ENCODE results near the gene COX17.
A peak's percentile ranks its signal among the peaks of the same experiment; 100 is the strongest.
"Not testable (repeated sequence)": the region's sequence is repeated elsewhere in the genome, so short reads cannot be mapped to it uniquely, and the experiment has no call there.

COX17 gene, protein sequence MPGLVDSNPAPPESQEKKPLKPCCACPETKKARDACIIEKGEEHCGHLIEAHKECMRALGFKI

DNA sequence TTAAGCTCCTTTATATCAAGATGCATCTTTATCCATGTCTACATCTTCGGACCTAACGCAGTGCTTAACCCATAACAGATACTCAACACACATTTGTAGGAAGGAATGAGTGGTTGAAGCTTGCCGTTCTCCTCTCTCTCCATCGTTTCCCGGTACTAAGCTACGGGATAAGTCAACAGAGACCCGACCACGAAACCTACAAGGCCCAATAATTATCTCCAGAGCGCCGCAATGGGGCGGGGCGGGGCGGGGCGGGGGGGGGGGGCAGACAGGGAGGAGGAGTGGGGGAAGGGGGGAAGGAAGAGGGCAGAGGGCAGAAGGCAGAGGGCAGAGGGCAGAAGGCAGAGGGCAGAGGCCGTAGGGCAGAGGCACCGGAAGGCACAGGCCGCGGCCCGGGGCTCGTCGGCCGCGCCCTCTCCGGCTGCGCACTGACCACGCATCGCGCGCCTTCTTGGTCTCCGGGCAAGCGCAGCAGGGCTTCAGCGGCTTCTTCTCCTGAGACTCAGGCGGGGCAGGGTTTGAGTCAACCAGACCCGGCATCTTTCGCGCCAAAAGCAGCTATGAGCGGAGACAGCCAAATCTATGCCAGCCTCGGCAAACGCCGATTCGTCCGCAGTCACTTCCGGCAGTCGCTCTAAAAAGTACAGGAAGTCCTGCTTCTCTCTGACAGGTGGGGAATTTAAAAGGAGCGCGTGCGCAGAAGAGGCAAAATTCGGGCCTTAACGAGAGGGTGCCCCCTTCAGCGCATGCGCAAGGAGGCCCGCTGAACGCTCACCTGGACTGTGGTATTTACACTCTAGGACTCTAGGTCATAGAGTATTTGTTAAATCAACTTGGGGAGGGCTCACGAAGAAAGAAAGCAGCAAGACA, at the start of gene COX17:
Gene COX17 (minus strand): TSS at position 636 of the 870 bp plus-strand sequence. CDS start 96 bp downstream, at position 540.
- DNase-seq, result peak; percentile 98

DNA sequence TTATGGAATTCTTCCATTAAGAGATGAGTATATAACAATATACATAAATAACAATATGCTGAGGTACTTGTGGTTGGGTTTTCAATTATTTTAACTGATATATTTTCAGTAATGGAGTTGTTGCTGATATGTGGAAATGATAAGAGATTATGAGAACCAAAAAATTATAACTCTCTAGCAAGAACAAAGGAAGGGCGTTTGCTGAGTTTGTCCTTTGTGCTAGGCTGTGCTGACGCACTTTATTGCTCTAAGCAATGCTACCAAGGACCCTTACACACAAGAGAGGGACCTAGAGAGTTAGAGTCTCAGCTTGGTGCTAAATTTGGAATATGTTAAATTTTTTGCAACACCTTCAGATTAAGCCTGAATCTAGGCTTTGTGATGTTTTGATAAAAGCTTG, 49.7 kb upstream of the COX17 start:
- no peak for DNase-seq

DNA sequence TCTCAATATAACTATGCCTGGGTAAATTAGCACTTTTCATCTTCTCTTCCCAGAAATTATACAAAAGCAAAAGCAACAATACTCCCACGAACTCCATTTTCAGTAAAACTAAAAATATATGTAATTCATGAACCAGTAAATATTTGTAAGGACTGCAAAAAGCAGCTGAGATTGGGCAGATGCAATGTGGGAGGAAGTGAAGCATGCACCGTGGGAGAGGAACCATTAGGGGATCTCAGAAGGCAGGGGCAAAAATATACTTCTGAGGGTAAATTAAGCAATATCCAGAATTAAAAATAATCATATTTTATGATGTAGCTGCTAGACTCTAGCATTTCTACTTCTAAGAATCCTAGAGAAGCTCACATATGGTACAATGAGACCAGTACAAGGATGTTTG, 45.8 kb upstream of the COX17 start:
- no peak for DNase-seq

DNA sequence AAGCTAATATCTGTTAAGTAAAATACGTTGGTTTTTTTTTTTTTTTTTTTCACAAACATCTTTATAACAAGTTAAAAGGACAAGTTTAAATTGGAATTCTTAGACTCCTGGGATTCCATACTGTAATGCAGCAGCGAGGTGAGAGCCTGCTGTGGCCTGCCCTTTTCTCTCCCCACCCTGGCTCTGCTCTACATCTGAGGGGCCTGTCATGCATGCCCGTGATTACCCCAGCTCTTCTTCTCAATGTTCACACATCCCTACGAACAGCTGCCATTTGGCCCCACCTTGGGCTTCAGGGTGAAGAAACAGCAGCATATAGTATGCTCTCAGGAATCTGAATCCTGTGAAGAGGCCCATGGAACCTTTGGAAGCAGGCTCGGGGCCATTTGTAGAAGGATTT, 40.3 kb upstream of the COX17 start:
- DNase-seq, result no peak

DNA sequence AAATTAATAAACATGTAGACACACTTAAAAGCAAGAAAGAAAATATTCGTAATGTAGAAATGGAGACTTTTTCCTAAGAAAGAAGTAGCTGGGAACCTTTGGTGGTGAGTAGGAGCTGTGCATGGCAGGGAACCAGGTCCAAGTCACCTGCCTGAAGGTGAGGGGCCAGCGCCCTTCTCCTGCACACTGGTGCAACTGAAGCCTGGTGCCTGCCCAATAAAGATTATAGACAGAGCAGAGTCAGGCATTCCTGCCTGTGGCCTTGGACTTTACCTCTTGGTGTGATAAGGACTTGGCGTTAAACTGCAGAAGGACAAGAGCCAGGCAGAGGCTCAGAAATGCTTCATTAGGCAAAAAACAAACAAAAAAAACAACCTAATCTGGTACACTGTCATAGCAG, 39.8 kb upstream of the COX17 start:
- no peak for DNase-seq

DNA sequence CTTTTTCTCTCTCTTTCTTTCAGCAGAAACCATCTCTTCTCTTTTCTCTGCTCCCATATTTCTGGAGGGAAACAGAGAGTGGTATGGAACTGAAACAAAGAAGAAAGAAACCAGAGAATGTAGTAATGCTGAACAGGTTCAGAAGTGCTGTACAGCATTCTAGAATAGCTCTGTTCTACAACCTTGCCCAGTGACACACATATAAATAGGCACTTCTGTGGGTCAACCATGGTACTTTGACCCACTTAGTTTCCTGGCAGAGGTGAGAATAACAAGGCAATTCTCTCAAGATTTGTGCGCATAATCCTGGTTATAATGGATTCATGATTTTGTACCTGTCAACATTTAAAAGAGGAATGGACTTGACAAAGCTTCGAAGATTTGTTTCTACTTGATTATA, 37.9 kb upstream of the COX17 start:
- DNase-seq, result no peak

DNA sequence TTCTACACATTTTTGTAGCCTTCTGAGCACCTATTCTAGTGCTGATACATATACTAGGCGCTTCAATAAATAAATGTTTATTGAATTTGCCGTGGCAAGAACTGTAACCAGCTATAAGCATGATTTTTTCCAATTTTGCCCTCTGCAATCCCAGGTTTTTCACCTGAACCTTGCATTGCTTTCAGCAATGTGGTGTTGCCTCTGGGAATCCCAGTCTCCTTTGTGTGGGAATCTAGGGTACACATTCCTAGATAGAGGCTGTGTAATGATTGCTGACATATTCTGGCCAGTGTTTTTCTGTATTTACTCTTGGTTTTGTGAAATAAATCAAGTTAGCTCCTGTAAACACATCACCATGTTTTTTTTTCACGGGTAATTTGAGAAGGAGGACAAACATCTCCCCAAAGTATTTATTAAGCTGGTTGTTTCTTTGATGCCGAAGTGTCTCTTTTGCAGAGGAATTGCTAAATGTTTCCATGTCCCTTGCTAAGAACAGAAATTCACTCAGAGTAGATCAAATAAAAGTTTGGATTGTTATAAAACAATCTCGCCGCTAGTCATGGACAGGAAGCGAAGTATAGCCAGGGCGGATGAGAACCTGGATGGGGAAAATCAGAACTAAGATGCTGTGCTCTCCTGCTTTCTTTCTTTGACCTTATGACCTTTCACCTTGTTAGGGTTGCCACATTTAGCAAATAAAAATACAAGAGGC, 26.8 kb upstream of the COX17 start:
- DNase-seq, result no peak

DNA sequence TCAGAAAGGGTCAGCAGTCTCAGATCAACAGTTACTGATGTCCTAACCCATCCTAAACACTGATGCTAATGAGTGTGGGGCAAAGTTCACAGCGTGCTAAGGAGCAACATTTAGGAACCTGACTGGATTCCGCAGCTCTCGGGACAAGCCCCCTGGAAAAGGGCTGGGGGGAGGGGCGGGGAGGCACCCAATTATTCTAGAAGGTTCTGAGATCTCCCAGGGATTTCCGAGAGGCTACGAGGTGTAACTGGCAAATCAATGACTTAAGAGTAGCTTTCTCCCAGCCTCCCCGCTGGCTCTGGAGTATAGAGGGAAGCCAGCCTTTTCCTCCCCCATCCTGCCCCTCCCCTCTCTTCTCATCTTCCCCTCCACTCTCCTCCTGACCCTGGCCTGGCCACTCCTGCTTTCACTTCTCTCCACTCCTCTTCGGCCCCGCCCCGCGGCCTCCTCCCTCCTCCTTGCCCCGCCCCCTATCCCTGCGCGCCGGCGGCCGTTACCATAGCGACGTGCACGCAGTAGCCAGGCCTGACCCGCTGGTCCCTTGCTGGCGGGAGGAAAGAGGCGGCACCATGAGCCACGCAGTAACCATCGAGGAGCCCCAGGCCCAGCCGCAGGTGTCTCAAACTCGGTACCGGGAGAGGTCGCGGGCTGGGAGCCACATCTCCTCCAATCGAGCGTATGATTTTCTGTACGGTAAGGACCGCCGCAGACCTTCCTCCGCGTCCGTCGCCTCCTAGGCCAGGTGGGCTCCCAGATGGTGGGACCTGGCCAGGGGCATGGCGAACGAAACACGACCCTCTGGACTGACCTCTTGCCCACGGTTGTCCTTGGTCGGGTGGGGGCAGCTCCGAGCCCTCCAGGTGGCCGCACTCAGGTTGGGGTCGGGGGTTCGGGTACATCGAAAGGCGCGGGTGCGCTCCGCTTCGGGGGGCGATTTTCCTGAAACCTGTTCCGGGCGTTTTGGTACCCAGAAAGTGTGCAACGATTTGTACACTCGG, 25.6 kb upstream of the COX17 start, which contains the start of gene CFAP91:
Gene CFAP91 (plus strand): TSS at position 493 of the 998 bp plus-strand sequence. CDS start 77 bp downstream, at position 570.
- DNase-seq, result peak; percentile 88

DNA sequence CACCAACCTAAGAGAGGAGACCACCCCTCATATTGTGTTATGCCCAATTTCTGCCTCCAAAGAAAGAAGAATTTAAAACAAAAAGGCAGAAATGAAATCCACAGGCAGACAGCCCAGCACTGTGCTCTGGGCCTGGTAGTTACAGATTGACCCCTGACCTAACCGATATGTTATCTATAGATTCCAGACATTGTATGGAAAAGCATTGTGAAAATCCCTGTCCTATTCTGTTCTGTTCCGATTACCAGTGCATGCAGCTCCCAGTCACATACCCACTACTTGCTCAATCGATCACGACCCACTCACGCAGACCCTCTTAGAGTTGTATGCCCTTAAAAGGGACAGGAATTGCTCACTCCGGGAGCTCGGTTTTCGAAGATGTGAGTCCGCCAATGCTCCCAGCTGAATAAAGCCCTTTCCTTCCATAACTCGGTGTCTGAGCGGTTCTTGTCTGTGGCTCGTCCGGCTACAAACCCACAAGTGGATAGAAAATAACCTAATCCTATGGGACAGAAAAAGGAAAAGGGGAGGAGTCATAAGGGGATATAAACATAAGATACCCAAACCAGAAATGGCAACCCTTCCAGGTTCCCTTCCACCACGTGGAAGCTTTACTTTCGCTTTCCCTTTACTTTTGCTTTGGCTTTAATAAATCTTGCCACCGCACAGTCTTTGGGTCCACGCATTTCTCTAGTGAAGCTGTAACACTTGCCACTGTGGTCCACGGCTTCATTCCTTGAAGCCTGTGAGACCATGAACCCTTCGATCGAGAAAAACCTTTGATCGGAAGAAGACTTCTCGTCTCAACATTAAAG, 23.9 kb upstream of the COX17 start:
- no peak for DNase-seq

DNA sequence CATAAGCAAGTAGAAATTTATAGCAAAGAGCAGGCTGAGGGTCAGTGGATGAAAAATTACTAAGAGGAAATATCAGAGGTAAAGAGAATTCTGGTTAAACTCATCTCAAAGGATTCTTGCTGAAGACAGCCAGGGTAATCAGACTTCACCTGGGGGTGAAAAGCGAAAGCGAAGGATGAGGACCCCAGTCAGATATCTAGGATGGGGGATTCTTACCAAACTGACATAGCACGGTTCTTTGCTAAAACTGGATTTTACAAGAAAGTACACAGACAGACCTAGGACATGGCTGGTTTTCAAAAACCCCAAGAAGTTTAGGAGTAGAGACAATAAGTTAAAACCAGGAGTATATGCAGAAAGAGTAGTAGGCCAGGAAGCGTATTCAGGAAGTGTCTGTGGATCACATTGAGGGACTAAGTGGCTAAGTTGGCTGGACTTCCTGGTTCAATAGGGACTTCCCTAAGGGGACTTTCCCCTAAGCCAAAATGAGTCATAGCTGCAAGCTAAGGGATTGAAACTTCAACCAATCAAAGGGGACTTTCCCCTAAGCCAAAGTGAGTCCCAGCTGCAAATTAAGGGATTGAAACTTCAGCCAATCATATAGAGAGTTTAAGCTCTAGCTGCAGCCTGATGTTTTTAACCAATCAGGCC, 23.2 kb upstream of the COX17 start:
- peak; percentile 68 for DNase-seq

DNA sequence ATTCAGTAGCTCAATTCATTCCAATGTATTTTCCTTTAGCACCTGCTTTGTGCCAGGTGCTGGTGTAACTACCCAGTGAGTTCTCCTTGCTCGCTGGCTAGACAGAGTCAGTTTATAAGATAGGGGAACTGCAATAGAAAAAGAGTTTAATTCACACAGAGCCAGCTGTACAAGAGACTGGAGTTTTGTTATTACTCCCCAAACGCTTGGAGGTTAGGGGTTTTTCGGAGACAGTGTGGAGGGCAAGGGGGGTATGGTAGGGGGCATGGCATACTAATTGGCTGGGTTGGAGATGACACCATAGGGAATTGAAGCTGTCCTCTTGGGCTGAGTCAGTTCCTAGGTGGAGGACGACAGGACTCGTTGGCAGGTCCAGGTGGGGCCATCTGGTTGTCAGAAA, 20.2 kb upstream of the COX17 start:
- DNase-seq, result no peak

DNA sequence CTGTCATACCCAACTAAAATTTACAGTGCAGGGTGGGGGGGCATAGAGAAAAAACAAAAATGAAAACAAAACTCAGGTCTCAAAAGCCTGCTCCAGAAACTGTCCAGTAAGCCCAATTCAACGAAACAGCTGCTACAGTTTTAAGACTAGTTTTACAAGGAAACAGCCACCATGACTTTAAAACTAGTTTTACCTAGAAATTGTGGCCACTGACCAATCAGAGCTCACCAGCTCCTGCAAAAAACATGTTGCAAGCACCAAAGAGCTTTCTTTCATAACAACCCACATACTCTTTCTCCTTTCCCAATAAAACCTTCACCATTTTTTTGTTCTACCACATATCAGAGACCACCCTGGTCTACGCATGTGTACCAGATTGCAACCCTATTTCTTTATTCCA, 18.3 kb upstream of the COX17 start:
- DNase-seq, result no peak

DNA sequence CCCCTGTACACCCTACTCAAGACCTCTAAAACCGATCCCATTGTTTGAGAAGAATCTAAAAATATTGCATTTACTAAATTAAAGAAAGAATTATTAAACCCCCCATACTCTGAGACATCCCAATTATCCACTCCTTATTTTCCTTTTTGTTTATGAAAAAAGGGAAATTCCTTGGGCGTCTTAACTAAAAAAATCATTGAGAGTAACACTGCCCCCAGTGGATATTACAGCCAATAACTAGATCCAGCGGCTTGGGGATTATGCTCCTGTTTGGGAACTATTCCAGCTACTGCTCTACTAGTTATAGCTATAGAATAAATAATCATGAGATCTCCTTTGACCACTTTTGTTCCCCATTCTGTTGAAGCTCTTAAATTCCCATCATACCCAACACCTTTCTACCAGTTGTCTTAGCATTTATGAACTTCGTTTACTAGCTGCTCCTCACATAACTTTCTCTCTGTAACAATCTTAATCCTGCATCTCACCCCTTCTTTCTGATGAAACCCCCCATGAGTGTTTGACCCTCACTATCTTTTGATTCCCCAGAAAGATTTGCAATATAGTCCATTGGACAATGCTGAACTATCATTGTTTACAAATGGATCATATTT, 12.9 kb upstream of the COX17 start:
- DNase-seq, result peak; percentile 8

DNA sequence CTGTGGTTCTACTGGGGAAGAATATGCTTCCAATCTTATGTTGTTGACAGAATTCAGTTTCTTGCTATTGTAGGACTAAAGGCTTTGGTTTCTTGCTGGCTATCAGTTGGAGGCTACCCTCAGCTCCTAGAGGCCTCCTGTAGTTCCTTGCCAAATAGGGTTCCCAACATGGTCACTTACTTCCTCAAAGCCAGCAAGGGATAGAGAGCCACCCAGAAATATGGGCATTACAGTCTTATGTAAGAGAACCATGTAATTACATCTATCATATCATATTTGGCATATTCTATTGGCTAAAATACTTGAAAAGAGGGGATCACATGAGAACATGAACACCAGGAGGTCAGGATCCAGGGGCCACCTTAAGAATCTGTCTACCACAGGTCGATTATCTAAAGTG, 6.2 kb upstream of the COX17 start:
- no peak for DNase-seq

DNA sequence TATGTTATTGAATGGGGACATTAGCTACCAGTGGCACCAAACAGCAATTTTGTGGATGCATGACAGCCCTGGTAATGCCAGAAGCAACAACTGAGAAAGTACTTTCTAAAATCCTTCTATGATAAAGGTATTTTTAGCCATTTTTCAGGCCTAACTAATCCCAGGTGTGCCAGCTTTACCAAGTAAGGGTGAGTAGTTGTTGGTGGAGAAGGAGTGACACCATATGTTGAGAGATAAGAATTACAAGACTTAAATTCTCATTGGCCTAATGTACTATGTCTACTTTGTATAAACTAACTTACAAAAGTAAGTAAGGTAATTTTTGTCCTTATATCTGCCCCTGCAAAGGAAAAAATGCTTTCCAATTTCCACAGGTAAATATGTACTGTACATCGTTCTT, 4.1 kb upstream of the COX17 start:
- peak; percentile 53 for DNase-seq

DNA sequence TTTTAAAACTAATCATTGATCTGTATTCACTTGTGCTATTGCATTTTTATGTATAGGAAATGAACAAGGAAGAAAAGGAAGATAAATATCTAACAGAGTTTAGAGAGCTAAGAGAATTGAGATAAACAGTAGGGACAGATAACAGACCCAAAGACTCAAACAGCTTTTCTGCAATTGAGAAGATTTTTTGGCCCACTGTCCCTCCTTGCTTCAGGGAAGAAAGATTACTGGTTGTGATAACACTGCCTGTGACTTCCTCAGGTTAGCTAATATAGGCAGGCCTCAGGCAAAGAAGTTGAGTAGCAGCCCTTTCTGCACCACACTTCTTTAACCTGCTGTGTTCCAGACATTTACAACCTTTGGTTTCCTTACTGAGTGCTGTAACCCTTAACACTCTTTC, 2.7 kb upstream of the COX17 start:
- DNase-seq, result no peak

DNA sequence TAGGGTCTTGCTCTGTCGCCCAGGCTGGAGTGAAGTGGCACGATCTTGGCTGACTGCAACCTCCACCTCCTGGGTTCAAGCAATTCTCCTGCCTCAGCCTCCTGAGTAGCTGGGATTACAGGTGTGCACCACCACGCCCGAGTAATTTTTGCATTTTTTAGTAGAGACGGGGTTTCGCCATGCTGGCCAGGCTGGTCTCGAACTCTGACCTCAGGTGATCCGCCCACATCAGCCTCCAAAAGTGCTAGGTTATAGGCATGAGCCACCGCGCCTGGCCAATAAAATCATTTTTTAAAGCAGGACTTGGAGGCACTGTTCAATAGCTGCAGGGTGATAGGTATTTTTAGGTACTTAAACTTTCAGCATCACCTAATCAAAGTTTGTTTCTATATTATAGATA, 1.0 kb upstream of the COX17 start:
- DNase-seq, result not testable (repeated sequence)

DNA sequence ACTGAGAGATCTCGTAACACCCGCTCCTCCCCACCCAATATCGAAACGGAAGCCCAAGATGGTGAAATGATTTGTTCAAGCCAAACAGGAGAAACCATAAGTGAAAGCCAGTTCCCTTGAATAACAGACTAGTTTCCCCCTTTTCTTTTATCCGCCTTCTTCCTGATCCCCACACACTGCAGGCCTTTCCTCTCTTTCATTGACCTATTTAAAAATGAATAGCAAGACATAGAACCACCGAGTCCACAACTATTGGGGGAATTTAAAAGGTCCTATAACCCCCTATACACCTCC, 382 bp upstream of the COX17 start:
- DNase-seq, result no peak

DNA sequence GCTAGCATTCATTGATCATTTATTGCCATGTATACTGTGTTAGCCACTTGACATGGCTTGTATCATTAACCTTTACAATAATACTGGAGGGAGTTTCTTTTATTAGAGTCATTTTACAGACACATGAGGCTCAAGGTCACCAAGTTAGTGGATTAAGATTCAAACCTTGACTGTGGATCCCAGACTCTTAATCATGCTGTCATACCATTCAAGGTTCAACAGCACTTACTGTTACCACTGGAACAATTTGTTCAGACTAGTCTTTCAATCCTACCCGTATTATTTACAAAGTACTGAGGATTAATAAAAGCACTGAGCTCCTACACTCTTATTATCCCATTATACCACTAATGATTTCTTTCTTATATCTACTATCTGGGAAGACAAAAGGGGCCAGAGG, 1.2 kb downstream of the COX17 start:
- DNase-seq, result no peak

DNA sequence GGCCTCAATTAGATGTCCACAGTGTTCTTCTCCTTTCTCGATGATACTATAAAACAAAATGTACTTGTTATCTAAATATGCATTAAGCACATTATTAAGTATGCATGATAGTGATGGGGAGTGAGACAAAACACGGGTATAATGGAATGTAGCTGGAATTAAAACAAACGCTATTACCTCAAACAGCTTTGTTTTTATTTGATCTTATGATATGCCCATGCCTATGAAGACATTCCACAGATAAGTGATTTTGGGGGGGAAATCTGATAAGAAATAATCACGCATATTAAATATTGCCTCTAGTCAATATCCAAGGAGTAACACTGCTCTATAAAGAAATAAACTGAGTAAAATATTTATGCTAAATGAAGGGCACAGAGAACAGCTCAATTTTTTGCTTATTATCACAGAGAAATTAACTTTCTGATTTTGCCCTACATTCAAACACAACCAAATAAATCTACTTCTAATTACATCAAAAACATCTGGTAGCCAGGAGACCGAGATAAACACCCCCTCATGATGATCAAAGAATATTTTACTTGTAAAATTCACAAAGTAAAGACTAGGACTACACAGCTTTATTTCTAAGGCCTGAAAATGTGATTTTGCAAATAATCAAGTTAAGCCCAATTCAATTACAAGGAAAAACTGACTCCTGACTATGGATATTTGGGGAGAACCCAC, 1.9 kb downstream of the COX17 start:
- DNase-seq, result no peak

DNA sequence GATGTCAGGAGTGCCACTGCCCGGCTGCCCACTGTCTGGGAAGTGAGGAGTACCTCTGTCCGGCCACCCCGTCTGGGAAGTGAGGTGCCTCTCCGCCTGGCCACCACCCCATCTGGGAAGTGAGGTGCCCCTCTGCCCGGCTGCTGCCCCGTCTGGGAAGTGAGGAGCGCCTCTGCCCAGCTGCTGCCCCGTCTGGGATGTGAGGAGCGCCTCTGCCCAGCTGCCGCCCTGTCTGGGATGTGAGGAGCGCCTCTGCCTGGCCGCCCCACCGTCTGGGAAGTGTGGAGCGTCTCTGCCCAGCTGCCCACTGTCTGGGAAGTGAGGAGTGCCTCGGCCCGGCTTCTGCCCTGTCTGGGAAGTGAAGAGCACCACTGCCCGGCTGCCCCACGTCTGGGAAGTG, 3.3 kb downstream of the COX17 start:
- no peak for DNase-seq
